GM12878 (cell line): ENCODE results near the gene CDH4. TPM values are rescaled to one million over a fixed set of nuclear protein-coding genes. Genes with fewer than 3 reads are reported as not detected.

ENCODE experiments used
- ATAC-seq: fragments of 200-7000 bp; cut with Tn5 transposase; 3 replicates; pipeline ENCODE4 v1.9.1; 2020; ENCODE audit warnings: mild to moderate bottlenecking, moderate library complexity
- BruUV-seq: library from RNA; stranded (reverse); fragments of 400-500 nt; replicated peaks from 2 replicates; lab custom pipeline; 2021; lab: Mats Ljungman, UMichigan
- CTCF ChIA-PET: fragments of 300-600 bp; sonication (Branson Sonifier 250); formaldehyde crosslinking; extraction: SDS; loops from one replicate; lab custom pipeline; 2021; ENCODE audit warnings: inconsistent platforms; lab: Yijun Ruan, JAX
- POLR2A ChIA-PET: fragments of 350-600 bp; formaldehyde crosslinking; extraction: SDS; loops from one replicate; lab custom pipeline; 2021; ENCODE audit warnings: inconsistent platforms; lab: Charles Lee
- RAD21 ChIA-PET: fragments of 300-600 bp; sonication (Branson Sonifier 250); formaldehyde crosslinking; loops from one replicate; lab custom pipeline; 2023; ENCODE audit warnings: antibody characterized with exemption; ENCODE audit not compliant: unreplicated experiment; lab: Charles Lee
- SMC1A ChIA-PET: fragments of 300-600 bp; sonication (Branson Sonifier 250); formaldehyde crosslinking; loops from one replicate; lab custom pipeline; 2023; ENCODE audit not compliant: unreplicated experiment, uncharacterized antibody; lab: Charles Lee
- DNase-seq: peaks from one replicate; pipeline ENCODE4 v3.0.0-alpha.2; 2011; ENCODE audit warnings: low read depth, low spot score
- FAIRE-seq: peaks from 3 replicates; lab custom pipeline; 2011; peaks lifted over from hg19 to GRCh38; lab: Jason Lieb, UNC
- H2AFZ ChIP-seq: 2 replicates; pipeline ENCODE4 v1.6.0; 2011; ENCODE audit warnings: low read depth, low read length, control low read depth; ENCODE audit not compliant: control insufficient read depth
- H3K27ac ChIP-seq: 2 replicates; pipeline ENCODE4 v1.5.1; 2011; ENCODE audit warnings: control low read depth; ENCODE audit not compliant: control insufficient read depth, insufficient read depth
- H3K27me3 ChIP-seq, 2 experiments: replicated peaks in 1 of 2; 2 replicates each; pipeline versions ENCODE4 v1.6.0 to v1.6.1; 2011; ENCODE audit warnings: low read length in 1 of 2; ENCODE audit not compliant: control insufficient read depth in 2 of 2, insufficient read depth in 2 of 2
- H3K36me3 ChIP-seq, 2 experiments: 2 replicates each; pipeline ENCODE4 v1.5.1; 2011; ENCODE audit warnings: low read length in 1 of 2; ENCODE audit not compliant: control insufficient read depth in 2 of 2, insufficient read depth in 2 of 2
- H3K4me1 ChIP-seq: 2 replicates; pipeline ENCODE4 v1.6.1; 2011; ENCODE audit warnings: mild to moderate bottlenecking, low read length, moderate library complexity, mixed read lengths; ENCODE audit not compliant: control insufficient read depth, insufficient read depth
- H3K4me2 ChIP-seq: 2 replicates; pipeline ENCODE4 v1.6.0; 2011; ENCODE audit warnings: control low read depth; ENCODE audit not compliant: control insufficient read depth, insufficient read depth
- H3K4me3 ChIP-seq: fragments of 200-600 bp; sonication (generic); 2 replicates; pipeline ENCODE4 v1.5.1; 2016
- H3K79me2 ChIP-seq: 2 replicates; pipeline ENCODE4 v1.6.0; 2011; ENCODE audit warnings: low read length; ENCODE audit not compliant: control insufficient read depth, insufficient read depth
- H3K9ac ChIP-seq: 2 replicates; pipeline ENCODE4 v1.8.0; 2011; ENCODE audit warnings: low read length, control low read depth, mixed read lengths; ENCODE audit not compliant: control insufficient read depth, insufficient read depth
- H3K9me3 ChIP-seq: replicated peaks from 3 replicates; pipeline ENCODE4 v1.5.1; 2011; ENCODE audit warnings: mild to moderate bottlenecking, low read length; ENCODE audit not compliant: control insufficient read depth, insufficient read depth
- H4K20me1 ChIP-seq: 2 replicates; pipeline ENCODE4 v1.6.0; 2011; ENCODE audit not compliant: control insufficient read depth, insufficient read depth
- CTCF ChIP-seq, 3 experiments: IDR thresholded peaks in 2 of 3; conservative IDR thresholded peaks in 1 of 3; 2 replicates each; pipeline ENCODE4 v1.5.1; 2011; ENCODE audit warnings: low read depth in 3 of 3, low read length in 3 of 3, mild to moderate bottlenecking in 3 of 3, control low read depth in 2 of 3, moderate library complexity in 2 of 3, inconsistent platforms in 1 of 3, mixed read lengths in 1 of 3; ENCODE audit not compliant: control insufficient read depth in 2 of 3, insufficient read depth in 1 of 3; ENCODE audit errors: extremely low read depth in 1 of 3
- EP300 ChIP-seq, 2 experiments: fragments of 150-350 bp in 1 of 2; IDR thresholded peaks; 2 replicates each; pipeline ENCODE4 v1.6.1; 2011 to 2012; ENCODE audit warnings: low read depth in 2 of 2, low read length in 2 of 2, borderline replicate concordance in 1 of 2, improper control_type of control experiment in 1 of 2, inconsistent platforms in 1 of 2; ENCODE audit not compliant: control insufficient read depth in 1 of 2
- MEF2B ChIP-seq: fragments of 450-650 bp; IDR thresholded peaks from 2 replicates; pipeline ENCODE4 v1.6.1; 2018; ENCODE audit warnings: mild to moderate bottlenecking, moderate library complexity; ENCODE audit not compliant: partially characterized antibody, poor library complexity, severe bottlenecking
- NR2F1 ChIP-seq: fragments of 450-650 bp; conservative IDR thresholded peaks from 2 replicates; pipeline ENCODE4 v1.6.1; 2017; ENCODE audit warnings: mild to moderate bottlenecking
- POU2F2 ChIP-seq: IDR thresholded peaks from 3 replicates; pipeline ENCODE4 v1.6.1; 2011; ENCODE audit warnings: low read depth, mild to moderate bottlenecking, low read length, borderline replicate concordance
- RAD21 ChIP-seq: IDR thresholded peaks from 2 replicates; pipeline ENCODE4 v1.6.1; 2011; ENCODE audit warnings: mild to moderate bottlenecking, low read depth, low read length, moderate library complexity; ENCODE audit not compliant: insufficient read depth
- RB1 ChIP-seq: fragments of 450-650 bp; formaldehyde crosslinking; IDR thresholded peaks from 2 replicates; pipeline ENCODE4 v1.6.1; 2017; ENCODE audit warnings: mild to moderate bottlenecking, borderline replicate concordance
- SMC3 ChIP-seq: IDR thresholded peaks from 2 replicates; pipeline ENCODE4 v1.6.1; 2011; ENCODE audit warnings: low read length, improper control_type of control experiment, borderline replicate concordance
- WGBS: methylation state at CpG from one replicate; pipeline ENCODE4 v1.1.6; 2016; ENCODE audit warnings: low lambda C conversion rate; ENCODE audit not compliant: insufficient replicate concordance, insufficient coverage; ENCODE audit errors: missing lambda C conversion rate; 5-methylcytosine and 5-hydroxymethylcytosine counted together
- in situ Hi-C: fragments of 300-500 bp; cut with MboI; formaldehyde crosslinking; loops from 9 replicates; pipeline ENCODE4 v1.14.3; 2018; ENCODE audit warnings: mixed read lengths
- intact Hi-C: fragments of 100-400 bp; cut with micrococcal nuclease; formaldehyde crosslinking; loops from one replicate; pipeline ENCODE4 v1.14.2; 2022; ENCODE audit not compliant: unreplicated experiment
- polyA plus RNA-seq, 11 experiments: library from polyadenylated mRNA; depleted of rRNA in 4 of 11; unstranded in 6 of 11; stranded (reverse) in 5 of 11; fragments of >200 nt; fragmentation: Nextera tagmentation in 4 of 11; fragmentation: Illumina TruSeq in 1 of 11; extraction: Ambion mirVana in 4 of 11; extraction: Trizol in 1 of 11; gene quantifications; 1 replicate in 1 of 11; 2 replicates in 10 of 11; pipeline versions ENCODE4 v1.2.1 to v1.2.3, GENCODE V29; 2011 to 2016; ENCODE audit warnings: inconsistent platforms in 2 of 11, missing spikeins in 2 of 11, low read depth in 1 of 11
- total RNA-seq, 4 experiments: library from RNA; depleted of rRNA in 3 of 4; stranded (reverse); fragments of >200 nt in 3 of 4; fragmentation: Illumina TruSeq in 1 of 4; extraction: Trizol in 1 of 4; gene quantifications; 2 replicates each; pipeline versions ENCODE4 v1.2.1 to v1.2.3, GENCODE V29; 2013 to 2021

The CDH4 gene
- total and polyA plus RNA-seq, 10 of the 15 experiments (the other 5 are each of a cell fraction or from before 2014, with no cell fraction given), result not detected

GRCh38 chr20:61886721-61887595 lies 634.9 kb downstream of the CDH4 start:
- TF ChIP-seq NR2F1 (0 out of 2 replicates have a peak, but pooled peaks have one; percentile 12), CTCF (IDR thresholded peaks at IDR 0.05 in 2 of 3, conservative IDR thresholded peaks at IDR 0.05 in 1 of 3; ENCODE audit: control insufficient read depth in 2 of 3, extremely low read depth in 1 of 3, insufficient read depth in 1 of 3, low read depth in 3 of 3, low read length in 3 of 3) (peak; percentile 70 to 92 (median 77)), RB1 (no peak), EP300 (IDR thresholded peaks at IDR 0.05; ENCODE audit: borderline replicate concordance in 1 of 2, control insufficient read depth in 1 of 2, low read depth in 2 of 2, low read length in 2 of 2) (no peak), SMC3 (peak; percentile 62), RAD21 (peak; percentile 53), MEF2B (peak; percentile 14), POU2F2 (peak; percentile 21; the same call in 1 of the 3 replicates)
- TF ChIP-seq, all 136 proteins: peak for 6
- no peaks in the 10 kb centered on the region for H3K36me3 ChIP-seq
- BruUV-seq, result no TSS peak
- H2AFZ ChIP-seq, result no peak overlapping the region
- no peak overlapping the region for H3K4me2 ChIP-seq
- no peaks in the 10 kb centered on the region for H3K79me2 ChIP-seq
- H3K9me3 ChIP-seq, result no peaks in the 10 kb centered on the region; the same call in 2 of the 3 replicates
- 15% methylated on average over 21 of the region's 21 CpGs for WGBS
- no peaks in the 10 kb centered on the region; a peak in 1 of 4 replicates for H3K27me3 ChIP-seq
- ChIA-PET RAD21 (no interaction called here), SMC1A (interaction anchor here (1.0 kb wide), 1 partner anchor 23 kb away, joined by 3 read pairs; no protein-coding TSS in a partner anchor), CTCF (interaction anchor here (0.5 to 2.1 kb wide), 5 partner anchors 9 to 1742 kb away, joined by 3 to 6 read pairs (median 3); no protein-coding TSS in a partner anchor), POLR2A (no interaction called here)
- DNase-seq (no peak), ATAC-seq (peak; percentile 93), FAIRE-seq (peak; percentile 41)
- H3K4me3 ChIP-seq, result no peak overlapping the region
- no peak overlapping the region for H3K9ac ChIP-seq
- intact Hi-C loops (no loop called here), in situ Hi-C loops (no loop called here)
- no peaks in the 10 kb centered on the region for H4K20me1 ChIP-seq
- H3K4me1 ChIP-seq, result no peaks in the 10 kb centered on the region
- no peak overlapping the region for H3K27ac ChIP-seq
